ENCODE results near the gene KAZN.

The KAZN gene

GRCh38 chr1:14602136-14602535 is 3.7 kb downstream of the KAZN start:
- H3K4me3 ChIP-seq (ENCODE audit: low read depth, low read length) = no peak overlapping the region
- peak; percentile 58 for DNase-seq (ENCODE audit: low read depth)
- TF ChIP-seq, protein P1, sequence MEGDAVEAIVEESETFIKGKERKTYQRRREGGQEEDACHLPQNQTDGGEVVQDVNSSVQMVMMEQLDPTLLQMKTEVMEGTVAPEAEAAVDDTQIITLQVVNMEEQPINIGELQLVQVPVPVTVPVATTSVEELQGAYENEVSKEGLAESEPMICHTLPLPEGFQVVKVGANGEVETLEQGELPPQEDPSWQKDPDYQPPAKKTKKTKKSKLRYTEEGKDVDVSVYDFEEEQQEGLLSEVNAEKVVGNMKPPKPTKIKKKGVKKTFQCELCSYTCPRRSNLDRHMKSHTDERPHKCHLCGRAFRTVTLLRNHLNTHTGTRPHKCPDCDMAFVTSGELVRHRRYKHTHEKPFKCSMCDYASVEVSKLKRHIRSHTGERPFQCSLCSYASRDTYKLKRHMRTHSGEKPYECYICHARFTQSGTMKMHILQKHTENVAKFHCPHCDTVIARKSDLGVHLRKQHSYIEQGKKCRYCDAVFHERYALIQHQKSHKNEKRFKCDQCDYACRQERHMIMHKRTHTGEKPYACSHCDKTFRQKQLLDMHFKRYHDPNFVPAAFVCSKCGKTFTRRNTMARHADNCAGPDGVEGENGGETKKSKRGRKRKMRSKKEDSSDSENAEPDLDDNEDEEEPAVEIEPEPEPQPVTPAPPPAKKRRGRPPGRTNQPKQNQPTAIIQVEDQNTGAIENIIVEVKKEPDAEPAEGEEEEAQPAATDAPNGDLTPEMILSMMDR (conservative IDR thresholded peaks at IDR 0.05; ENCODE audit: low read depth, low read length) = no peak

DNA sequence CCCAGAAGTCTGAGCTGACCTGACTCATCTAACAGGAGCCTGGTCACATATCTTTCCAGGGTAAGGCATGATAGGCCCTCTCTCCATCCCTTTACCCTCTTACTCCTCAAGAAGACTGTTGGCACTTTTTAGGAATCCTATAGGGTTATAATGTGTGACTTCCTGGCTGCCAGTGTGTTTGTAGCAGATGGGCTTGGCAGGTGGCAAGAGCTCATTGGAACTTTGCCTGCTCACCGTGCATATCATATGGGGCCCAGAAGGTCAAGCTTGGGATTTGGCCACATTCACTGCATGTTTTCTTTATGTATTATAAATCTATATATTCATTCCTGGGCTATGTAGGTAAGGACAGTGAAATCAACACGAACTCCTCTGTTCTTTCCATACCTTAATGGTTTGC is 5.2 kb downstream of the KAZN start:
- H3K4me3 ChIP-seq (ENCODE audit: low read depth, low read length) = no peak overlapping the region
- DNase-seq (ENCODE audit: low read depth) = no peak
- TF ChIP-seq, protein P1 (conservative IDR thresholded peaks at IDR 0.05; ENCODE audit: low read depth, low read length) = no peak

DNA sequence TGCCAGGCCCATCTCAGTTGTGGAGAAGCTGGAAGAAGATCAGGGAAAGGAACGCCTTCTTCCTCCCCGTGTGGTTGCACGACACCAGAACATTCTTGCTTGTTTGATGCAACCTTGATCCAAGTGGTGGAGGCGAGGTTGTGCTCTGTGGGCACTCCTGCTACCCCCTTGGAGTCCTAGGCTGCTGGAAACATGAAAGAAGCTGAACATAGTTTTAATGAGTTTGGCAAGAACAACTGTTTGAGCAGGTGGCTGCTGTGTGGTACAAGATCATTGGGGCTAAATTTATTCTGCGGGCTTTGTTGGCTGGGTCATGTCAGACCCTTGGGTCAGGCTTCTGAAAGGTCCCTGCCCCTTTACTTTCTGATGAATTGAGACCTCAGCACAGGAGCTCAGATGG is 5.9 kb downstream of the KAZN start:
- TF ChIP-seq, protein P1 (conservative IDR thresholded peaks at IDR 0.05; ENCODE audit: low read depth, low read length) = no peak
- DNase-seq (ENCODE audit: low read depth) = no peak
- H3K4me3 ChIP-seq (ENCODE audit: low read depth, low read length) = no peak overlapping the region

- no peak overlapping the region for H3K4me3 ChIP-seq (ENCODE audit: low read depth, low read length)
- DNase-seq (ENCODE audit: low read depth) = no peak
- TF ChIP-seq, protein P1 (conservative IDR thresholded peaks at IDR 0.05; ENCODE audit: low read depth, low read length) = no peak
Measured at GRCh38 chr1:14605945-14606344, 7.5 kb downstream of the KAZN start.

DNA sequence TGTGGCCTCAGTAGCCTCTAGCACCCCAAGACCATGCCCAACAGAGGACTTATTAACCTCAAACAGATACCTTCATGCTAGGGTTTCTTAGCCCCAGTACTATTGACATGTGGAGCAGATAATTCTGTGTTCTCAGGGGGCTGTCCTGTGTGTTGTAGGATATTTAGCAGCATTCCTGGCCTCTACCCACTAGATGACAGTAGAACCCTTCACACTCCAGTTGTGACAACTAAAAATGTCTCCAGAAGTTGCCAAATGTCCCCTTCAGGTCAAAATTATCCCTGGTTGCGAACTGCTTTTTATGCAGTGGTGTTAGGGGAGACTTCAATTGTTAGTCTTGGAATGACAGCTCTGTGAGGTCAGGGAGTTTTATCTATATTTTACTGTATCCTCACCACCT is 8.1 kb downstream of the KAZN start:
- TF ChIP-seq, protein P1 (conservative IDR thresholded peaks at IDR 0.05; ENCODE audit: low read depth, low read length) = peak; percentile 23
- no peak for DNase-seq (ENCODE audit: low read depth)
- H3K4me3 ChIP-seq (ENCODE audit: low read depth, low read length) = no peak overlapping the region

DNA sequence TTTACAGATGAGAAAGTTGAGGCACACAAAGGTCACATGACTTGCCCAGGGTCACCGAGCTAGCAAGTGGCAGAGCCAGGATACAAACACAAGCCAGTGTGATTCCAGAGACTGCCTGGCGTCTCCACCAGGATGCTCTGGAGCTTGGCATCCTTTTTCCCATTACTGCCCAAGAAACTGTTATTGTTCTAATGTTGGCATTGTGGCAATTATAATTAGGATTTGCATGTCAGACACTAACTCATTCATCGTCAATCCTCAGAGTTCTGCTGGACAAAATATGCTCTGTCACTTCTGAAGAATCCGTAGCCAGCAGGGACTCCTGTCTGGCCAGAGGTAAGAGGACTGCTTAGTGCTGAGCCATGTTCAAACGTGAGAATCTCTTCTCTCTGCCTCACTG is 8.8 kb downstream of the KAZN start:
- no peak for DNase-seq (ENCODE audit: low read depth)
- TF ChIP-seq, protein P1 (conservative IDR thresholded peaks at IDR 0.05; ENCODE audit: low read depth, low read length) = no peak
- H3K4me3 ChIP-seq (ENCODE audit: low read depth, low read length) = no peak overlapping the region

GRCh38 chr1:14608308-14608707 is 9.8 kb downstream of the KAZN start:
- TF ChIP-seq, protein P1 (conservative IDR thresholded peaks at IDR 0.05; ENCODE audit: low read depth, low read length) = no peak
- H3K4me3 ChIP-seq (ENCODE audit: low read depth, low read length) = no peak overlapping the region
- DNase-seq (ENCODE audit: low read depth) = no peak

Data from choroid plexus epithelial cell (primary cell).